GM21717 (cell line): ENCODE data around the gene PCSK6.

ENCODE experiments used
- ATAC-seq: cut with Tn5 transposase; IDR thresholded peaks from one replicate; pipeline ENCODE4 v1.9.1; 2021; ENCODE audit warnings: mild to moderate bottlenecking, moderate library complexity; ENCODE audit not compliant: unreplicated experiment

The PCSK6 gene

GRCh38 chr15:101448336-101448735 lies 41.2 kb downstream of the PCSK6 start:
- ATAC-seq: no peak

- no peak for ATAC-seq
Observed at GRCh38 chr15:101447561-101448071, 41.9 kb downstream of the PCSK6 start.

- ATAC-seq: no peak
Observed at GRCh38 chr15:101447168-101447533, 42.4 kb downstream of the PCSK6 start.

- ATAC-seq: no peak
Observed at GRCh38 chr15:101446518-101447167, 42.9 kb downstream of the PCSK6 start.

GRCh38 chr15:101445562-101446517 lies 43.7 kb downstream of the PCSK6 start:
- no peak for ATAC-seq

GRCh38 chr15:101444807-101445508 lies 44.5 kb downstream of the PCSK6 start:
- no peak for ATAC-seq

GRCh38 chr15:101444015-101444414 lies 45.5 kb downstream of the PCSK6 start:
- no peak for ATAC-seq

GRCh38 chr15:101442272-101442671 lies 47.2 kb downstream of the PCSK6 start:
- no peak for ATAC-seq

- ATAC-seq: no peak
Observed at GRCh38 chr15:101441696-101442095, 47.8 kb downstream of the PCSK6 start.

GRCh38 chr15:101440846-101441590 lies 48.5 kb downstream of the PCSK6 start:
- no peak for ATAC-seq

- ATAC-seq: no peak
Observed at GRCh38 chr15:101439920-101440319, 49.6 kb downstream of the PCSK6 start.

GRCh38 chr15:101439285-101439919 lies 50.1 kb downstream of the PCSK6 start:
- ATAC-seq: no peak

- no peak for ATAC-seq
Observed at GRCh38 chr15:101438482-101439284, 50.8 kb downstream of the PCSK6 start.

GRCh38 chr15:101437618-101438481 lies 51.7 kb downstream of the PCSK6 start:
- no peak for ATAC-seq

GRCh38 chr15:101437209-101437608 lies 52.3 kb downstream of the PCSK6 start:
- no peak for ATAC-seq

GRCh38 chr15:101436526-101436925 lies 53.0 kb downstream of the PCSK6 start:
- ATAC-seq: no peak

GRCh38 chr15:101435761-101436160 lies 53.7 kb downstream of the PCSK6 start:
- no peak for ATAC-seq
